CD14-positive monocyte (primary cell): Measurements from ENCODE around the gene NBPF1. TPM values are rescaled to one million over a fixed set of nuclear protein-coding genes. Genes with fewer than 3 reads are reported as not detected.
"Not testable (repeated sequence)": the region's sequence is repeated elsewhere in the genome, so short reads cannot be mapped to it uniquely, and the experiment has no call there.

ENCODE experiments used
- DNase-seq, 3 donors: peaks; one replicate each; pipeline ENCODE4 v3.0.0-alpha.2; 2011 to 2022
- H2AFZ ChIP-seq: 2 replicates; pipeline ENCODE4 v1.6.0; 2012; ENCODE audit warnings: mild to moderate bottlenecking, low read depth, low read length, inconsistent platforms; ENCODE audit not compliant: insufficient read depth, poor library complexity, severe bottlenecking
- H3K27ac ChIP-seq, 2 donors: 1 replicate in 1 of 2; 2 replicates in 1 of 2; pipeline ENCODE4 v1.5.1; 2012 to 2013; ENCODE audit warnings: low read length in 2 of 2, control low read depth in 1 of 2, inconsistent platforms in 1 of 2, low read depth in 1 of 2, mild to moderate bottlenecking in 1 of 2
- H3K27me3 ChIP-seq, 2 donors: one replicate each; pipeline versions ENCODE4 v1.6.0 to v1.6.1; 2011 to 2013; ENCODE audit warnings: low read length in 2 of 2; ENCODE audit not compliant: control insufficient read depth in 2 of 2, insufficient read depth in 2 of 2
- H3K36me3 ChIP-seq, 2 donors: replicated peaks in 1 of 2; 1 replicate in 1 of 2; 2 replicates in 1 of 2; pipeline versions ENCODE4 v1.5.1 to v1.6.1; 2012 to 2013; ENCODE audit warnings: low read length in 2 of 2, control low read depth in 1 of 2, inconsistent platforms in 1 of 2, mild to moderate bottlenecking in 1 of 2; ENCODE audit not compliant: insufficient read depth in 2 of 2, control insufficient read depth in 1 of 2
- H3K4me1 ChIP-seq, 2 donors: 1 replicate in 1 of 2; 2 replicates in 1 of 2; pipeline versions ENCODE4 v1.5.1 to v1.6.1; 2012 to 2013; ENCODE audit warnings: low read length in 2 of 2, control low read depth in 1 of 2, inconsistent platforms in 1 of 2, mild to moderate bottlenecking in 1 of 2, moderate library complexity in 1 of 2; ENCODE audit not compliant: insufficient read depth in 2 of 2, control insufficient read depth in 1 of 2
- H3K4me2 ChIP-seq: replicated peaks from 2 replicates; pipeline ENCODE3; 2012; ENCODE audit warnings: low read length, moderate library complexity, mild to moderate bottlenecking; ENCODE audit not compliant: poor library complexity, severe bottlenecking; ENCODE audit errors: extremely low read depth
- H3K4me3 ChIP-seq, 3 experiments: fragments of 200-600 bp in 1 of 3; sonication (generic) in 1 of 3; replicated peaks in 1 of 3; 1 replicate in 2 of 3; 2 replicates in 1 of 3; pipeline ENCODE4 v1.5.1; 2011 to 2013; ENCODE audit warnings: low read length in 3 of 3, mild to moderate bottlenecking in 3 of 3, control low read depth in 2 of 3, low read depth in 2 of 3, inconsistent platforms in 1 of 3, moderate library complexity in 1 of 3
- H3K79me2 ChIP-seq: 2 replicates; pipeline ENCODE4 v1.6.0; 2012; ENCODE audit warnings: mild to moderate bottlenecking, control low read depth, inconsistent platforms, low read length, moderate library complexity; ENCODE audit not compliant: insufficient read depth
- H3K9ac ChIP-seq: 2 replicates; pipeline ENCODE4 v1.6.0; 2017; ENCODE audit warnings: low read length, mild to moderate bottlenecking; ENCODE audit not compliant: insufficient read depth, poor library complexity, severe bottlenecking
- H3K9me3 ChIP-seq, 2 donors: replicated peaks in 1 of 2; 1 replicate in 1 of 2; 2 replicates in 1 of 2; pipeline versions ENCODE4 v1.5.1 to v1.6.1; 2012 to 2013; ENCODE audit warnings: low read length in 2 of 2, control low read depth in 1 of 2; ENCODE audit not compliant: control insufficient read depth in 1 of 2, insufficient read depth in 1 of 2
- H4K20me1 ChIP-seq: 2 replicates; pipeline ENCODE4 v1.6.0; 2012; ENCODE audit warnings: mild to moderate bottlenecking, low read length, control low read depth, moderate library complexity; ENCODE audit not compliant: insufficient read depth
- H3K27ac Mint-ChIP-seq, 7 donors: one replicate each; pipeline ENCODE4 v1.8.0; 2020; ENCODE audit warnings: mild to moderate bottlenecking in 7 of 7, mixed read lengths in 7 of 7, moderate library complexity in 6 of 7, inconsistent platforms in 2 of 7
- H3K27me3 Mint-ChIP-seq, 3 donors: one replicate each; pipeline ENCODE4 v1.8.0; 2021 to 2022; ENCODE audit warnings: low read depth in 3 of 3, mild to moderate bottlenecking in 3 of 3, mixed read lengths in 3 of 3, moderate library complexity in 3 of 3, inconsistent platforms in 1 of 3
- H3K36me3 Mint-ChIP-seq, 2 donors: one replicate each; pipeline ENCODE4 v1.8.0; 2020; ENCODE audit warnings: mixed read lengths in 2 of 2, inconsistent platforms in 1 of 2, mild to moderate bottlenecking in 1 of 2
- H3K4me1 Mint-ChIP-seq: one replicate; pipeline ENCODE4 v1.8.0; 2020; ENCODE audit warnings: mild to moderate bottlenecking, mixed read lengths
- H3K4me3 Mint-ChIP-seq, 2 donors: one replicate each; pipeline ENCODE4 v1.8.0; 2020; ENCODE audit warnings: mild to moderate bottlenecking in 2 of 2, mixed read lengths in 2 of 2, moderate library complexity in 1 of 2
- H3K9me3 Mint-ChIP-seq, 7 donors: one replicate each; pipeline ENCODE4 v1.8.0; 2020 to 2022; ENCODE audit warnings: mixed read lengths in 7 of 7, mild to moderate bottlenecking in 6 of 7, moderate library complexity in 6 of 7, inconsistent platforms in 2 of 7
- CTCF ChIP-seq: fragments of 200-600 bp; IDR thresholded peaks from one replicate; pipeline ENCODE4 v1.8.0; 2022; ENCODE audit warnings: antibody characterized with exemption, mild to moderate bottlenecking
- WGBS: methylation state at CpG from one replicate; pipeline ENCODE4 v1.1.5; 2013; ENCODE audit warnings: missing lambda C conversion rate; ENCODE audit not compliant: insufficient coverage; 5-methylcytosine and 5-hydroxymethylcytosine counted together
- intact Hi-C, 2 donors: fragments of 100-400 bp; cut with micrococcal nuclease; formaldehyde crosslinking; loops; one replicate each; pipeline versions ENCODE4 v1.15.0 to v1.15.1; 2023
- polyA plus RNA-seq, 3 donors: library from polyadenylated mRNA; depleted of rRNA in 1 of 3; unstranded in 2 of 3; stranded (reverse) in 1 of 3; fragments of 300-500 nt in 2 of 3; fragments of >200 nt in 1 of 3; fragmentation: Illumina TruSeq in 2 of 3; gene quantifications; 1 replicate in 2 of 3; 2 replicates in 1 of 3; pipeline ENCODE4 v1.2.3, GENCODE V29; 2012 to 2021

The NBPF1 gene
- polyA plus RNA-seq, 3 donors, result 2.6 to 9.0 (median 4.3) TPM

DNA sequence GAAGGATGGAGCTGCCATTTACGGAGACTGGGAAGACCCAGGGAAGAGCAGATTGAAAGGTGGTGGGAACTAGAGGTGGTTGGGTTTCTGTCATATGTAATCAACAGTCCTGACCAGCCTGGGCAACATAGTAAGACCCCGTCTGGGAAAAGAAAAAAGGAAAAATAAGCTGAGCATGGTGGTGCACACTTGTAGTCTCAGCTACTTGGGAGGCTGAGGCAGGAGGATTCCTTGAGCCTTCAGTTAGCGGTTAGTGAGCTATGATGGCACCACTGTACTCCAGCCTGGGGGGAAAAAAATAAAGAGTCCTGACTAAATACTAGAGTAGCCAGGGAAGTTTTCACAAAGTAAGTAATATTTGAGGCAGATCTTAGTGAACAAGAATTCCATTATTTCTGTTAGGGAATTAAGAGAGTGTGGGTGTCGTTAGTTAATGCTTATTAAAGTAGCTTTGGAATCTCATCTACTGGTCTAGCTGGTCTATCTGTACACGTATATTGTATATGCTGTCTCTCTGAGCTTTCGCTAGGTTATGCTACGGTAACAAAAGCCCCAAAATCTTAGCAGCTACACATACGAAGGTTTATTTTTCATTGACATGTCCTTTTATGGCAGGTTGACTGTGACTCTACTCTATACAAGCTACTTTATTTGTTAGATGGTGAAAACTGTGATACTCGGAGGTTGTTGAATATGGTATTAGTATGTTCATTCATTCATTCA lies 4.4 kb downstream of the NBPF1 start:
- H3K27me3 ChIP-seq, result peaks cover 4 to 11% of the 10 kb centered on the region in 2 donors
- H3K36me3 ChIP-seq, result peaks cover 31 to 39% of the 10 kb centered on the region in 2 donors
- no peak for DNase-seq
- H3K27ac ChIP-seq, result no peak overlapping the region
- peaks cover 18 to 23% of the 10 kb centered on the region in 2 donors for H3K4me1 ChIP-seq
- Mint-ChIP-seq H3K4me1 (no peaks in the 10 kb centered on the region), H3K36me3 (no peaks in the 10 kb centered on the region), H3K27ac (no peak overlapping the region), H3K27me3 (no peaks in the 10 kb centered on the region), H3K9me3 (no peaks in the 10 kb centered on the region), H3K4me3 (no peak overlapping the region)
- TF ChIP-seq CTCF, result no peak
- H2AFZ ChIP-seq, result no peak overlapping the region
- no peak overlapping the region for H3K4me3 ChIP-seq
- no peaks in the 10 kb centered on the region for H4K20me1 ChIP-seq
- intact Hi-C loops, result no loop called here
- 92% methylated on average over 8 of the region's 9 CpGs for WGBS
- H3K9me3 ChIP-seq, result no peaks in the 10 kb centered on the region
- H3K4me2 ChIP-seq, result no peak overlapping the region
- H3K9ac ChIP-seq, result no peak overlapping the region
- peaks cover 4% of the 10 kb centered on the region for H3K79me2 ChIP-seq

DNA sequence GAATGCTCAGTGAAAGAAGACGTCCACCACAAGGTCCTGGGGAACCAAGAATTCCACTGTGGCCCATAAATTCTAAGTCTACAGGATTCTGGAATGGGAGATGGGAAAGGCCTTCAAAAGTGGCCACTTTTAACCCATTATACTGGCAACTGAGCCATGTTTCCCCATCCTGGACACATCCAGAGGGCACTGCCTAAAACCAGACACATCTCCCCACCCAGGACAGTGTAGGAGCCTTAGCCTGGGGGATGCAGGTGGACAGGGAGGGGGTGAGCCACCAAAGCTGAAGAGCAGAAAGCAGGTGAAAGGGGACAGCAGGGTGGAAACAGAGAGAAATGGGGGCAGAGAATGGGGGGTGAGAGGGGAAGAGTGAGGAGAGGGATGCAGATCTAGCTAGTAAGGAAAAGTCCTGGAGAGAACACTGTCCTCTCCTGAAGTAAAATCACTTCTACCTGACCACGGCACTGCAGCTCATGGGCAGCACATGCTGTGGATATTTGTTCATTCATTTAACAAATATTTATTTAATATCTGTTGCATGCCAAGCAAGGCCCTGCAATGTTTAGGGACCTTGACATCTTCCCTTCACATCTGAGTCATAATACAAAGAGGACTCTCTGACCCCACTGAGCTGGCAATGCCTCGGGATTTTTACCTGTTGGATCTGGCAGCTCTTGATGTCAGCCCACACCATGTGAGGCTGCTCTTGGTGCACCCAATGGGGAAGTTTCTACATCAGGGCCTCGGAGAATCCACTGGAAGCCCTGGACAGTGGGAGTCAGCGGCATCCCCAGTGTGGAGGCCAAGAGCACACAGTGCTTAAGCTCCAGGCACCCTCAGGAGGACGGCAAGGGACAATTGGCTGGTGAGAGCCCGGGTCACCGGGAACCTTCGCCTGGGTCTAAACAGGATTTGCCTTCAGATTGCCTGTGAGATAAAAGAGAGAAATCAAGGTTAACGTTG lies 5.2 kb downstream of the NBPF1 start:
- H4K20me1 ChIP-seq, H3K9ac ChIP-seq, H3K4me1 Mint-ChIP-seq, DNase-seq, H3K4me3 ChIP-seq, H3K36me3 Mint-ChIP-seq, H3K27ac Mint-ChIP-seq, H3K79me2 ChIP-seq, H3K4me3 Mint-ChIP-seq, H3K4me2 ChIP-seq, H3K27ac ChIP-seq, H3K9me3 ChIP-seq, H2AFZ ChIP-seq, H3K27me3 Mint-ChIP-seq, H3K9me3 Mint-ChIP-seq: not testable (repeated sequence)
- Histone ChIP-seq H3K36me3 (peaks cover 31 to 39% of the 10 kb centered on the region in 2 donors), H3K4me1 (peaks cover 12 to 15% of the 10 kb centered on the region in 2 donors), H3K27me3 (peaks cover 4 to 11% of the 10 kb centered on the region in 2 donors)
- WGBS, result 96% methylated on average over 9 of the region's 10 CpGs
- intact Hi-C loops, result loop anchor here in 1 of 2 donors (2.0 kb wide), 1 partner anchor 13 kb away; no protein-coding TSS in a partner anchor
